ENCODE data around the gene SYT14. TPM values are rescaled to one million over a fixed set of nuclear protein-coding genes. Genes with fewer than 3 reads are reported as not detected.

The SYT14 gene
- total and polyA plus RNA-seq, 2 experiments from 2014 or later = 0.55 to 1.7 TPM

GRCh38 chr1:210072896-210073504 lies 135.0 kb downstream of the SYT14 start:
- Histone ChIP-seq H4K20me1 (ENCODE audit: insufficient read depth) (no peaks in the 10 kb centered on the region), H3K36me3 (ENCODE audit: low read depth) (no peaks in the 10 kb centered on the region), H3F3A (ENCODE audit: insufficient read depth) (no peaks in the 10 kb centered on the region), H3K27ac (no peak overlapping the region), H3K27me3 (replicated peaks; ENCODE audit: insufficient read depth) (no peaks in the 10 kb centered on the region), H3K4me2 (ENCODE audit: unreplicated experiment) (no peak overlapping the region), H3K4me3 (no peak overlapping the region), H3K79me2 (ENCODE audit: insufficient read depth) (no peaks in the 10 kb centered on the region), H3K4me1 (ENCODE audit: insufficient read depth) (peaks cover 5% of the 10 kb centered on the region), H2AFZ (no peak overlapping the region), H3K9me3 (ENCODE audit: low read depth) (peaks cover 4% of the 10 kb centered on the region), H3K9me2 (ENCODE audit: insufficient read depth) (no peaks in the 10 kb centered on the region), H3K9ac (no peak overlapping the region)
- DNase-seq = no peak
- in situ Hi-C loops (cut with MboI) = no loop called here
- TF ChIP-seq EZH2 (IDR thresholded peaks at IDR 0.05; ENCODE audit: insufficient read depth, poor library complexity, severe bottlenecking) = no peak

- H3K9me2 ChIP-seq (ENCODE audit: insufficient read depth) = no peaks in the 10 kb centered on the region
- H3K4me3 ChIP-seq = no peak overlapping the region
- H3K4me2 ChIP-seq (ENCODE audit: unreplicated experiment) = no peak overlapping the region
- H3K79me2 ChIP-seq (ENCODE audit: insufficient read depth) = no peaks in the 10 kb centered on the region
- no peaks in the 10 kb centered on the region for H4K20me1 ChIP-seq (ENCODE audit: insufficient read depth)
- H3K4me1 ChIP-seq (ENCODE audit: insufficient read depth) = peaks cover 5% of the 10 kb centered on the region
- TF ChIP-seq EZH2phosphoT487 (IDR thresholded peaks at IDR 0.05; ENCODE audit: insufficient read depth, low read depth) (no peak), EZH2 (IDR thresholded peaks at IDR 0.05; ENCODE audit: insufficient read depth, poor library complexity, severe bottlenecking) (no peak)
- no peaks in the 10 kb centered on the region for H3K36me3 ChIP-seq (ENCODE audit: low read depth)
- H3K9me3 ChIP-seq (ENCODE audit: low read depth) = no peaks in the 10 kb centered on the region
- WGBS, 2 experiments (ENCODE audit: low coverage in 1 of 2, low lambda C conversion rate in 2 of 2, missing lambda C conversion rate in 2 of 2) = 60 to 69% methylated on average over 16 of the region's 16 CpGs
- in situ Hi-C loops (cut with MboI) = no loop called here
- no peaks in the 10 kb centered on the region for H3K27me3 ChIP-seq (replicated peaks; ENCODE audit: insufficient read depth)
- no peak for DNase-seq
- no peaks in the 10 kb centered on the region for H3F3A ChIP-seq (ENCODE audit: insufficient read depth)
- no peak overlapping the region for H2AFZ ChIP-seq
- no peak overlapping the region for H3K27ac ChIP-seq
- H3K9ac ChIP-seq = no peak overlapping the region
Observed at GRCh38 chr1:210074904-210075303, 136.9 kb downstream of the SYT14 start.

- H3F3A ChIP-seq (ENCODE audit: insufficient read depth) = no peaks in the 10 kb centered on the region
- H3K27me3 ChIP-seq (replicated peaks; ENCODE audit: insufficient read depth) = no peaks in the 10 kb centered on the region
- no peaks in the 10 kb centered on the region for H4K20me1 ChIP-seq (ENCODE audit: insufficient read depth)
- no peak overlapping the region for H3K4me3 ChIP-seq
- DNase-seq = no peak
- H3K27ac ChIP-seq = no peak overlapping the region
- peaks cover 5% of the 10 kb centered on the region for H3K4me1 ChIP-seq (ENCODE audit: insufficient read depth)
- no peaks in the 10 kb centered on the region for H3K79me2 ChIP-seq (ENCODE audit: insufficient read depth)
- 38 to 51% methylated on average over 3 of the region's 3 CpGs for WGBS, 2 experiments (ENCODE audit: low coverage in 1 of 2, low lambda C conversion rate in 2 of 2, missing lambda C conversion rate in 2 of 2)
- H3K9ac ChIP-seq = no peak overlapping the region
- no peaks in the 10 kb centered on the region for H3K9me3 ChIP-seq (ENCODE audit: low read depth)
- no peaks in the 10 kb centered on the region for H3K36me3 ChIP-seq (ENCODE audit: low read depth)
- in situ Hi-C loops (cut with MboI) = no loop called here
- TF ChIP-seq EZH2 (IDR thresholded peaks at IDR 0.05; ENCODE audit: insufficient read depth, poor library complexity, severe bottlenecking) (no peak), EZH2phosphoT487 (IDR thresholded peaks at IDR 0.05; ENCODE audit: insufficient read depth, low read depth) (no peak)
- H3K9me2 ChIP-seq (ENCODE audit: insufficient read depth) = no peaks in the 10 kb centered on the region
- no peak overlapping the region for H3K4me2 ChIP-seq (ENCODE audit: unreplicated experiment)
- H2AFZ ChIP-seq = no peak overlapping the region
Observed at GRCh38 chr1:210076620-210077019, 138.6 kb downstream of the SYT14 start.

GRCh38 chr1:210081494-210081893 lies 143.5 kb downstream of the SYT14 start:
- Histone ChIP-seq H3K4me3 (no peak overlapping the region), H2AFZ (no peak overlapping the region), H3K4me1 (ENCODE audit: insufficient read depth) (no peaks in the 10 kb centered on the region), H3K4me2 (ENCODE audit: unreplicated experiment) (no peak overlapping the region), H3F3A (ENCODE audit: insufficient read depth) (no peaks in the 10 kb centered on the region), H3K27ac (no peak overlapping the region), H3K9me3 (ENCODE audit: low read depth) (no peaks in the 10 kb centered on the region), H3K27me3 (replicated peaks; ENCODE audit: insufficient read depth) (no peaks in the 10 kb centered on the region), H3K9ac (no peak overlapping the region), H4K20me1 (ENCODE audit: insufficient read depth) (no peaks in the 10 kb centered on the region), H3K36me3 (ENCODE audit: low read depth) (no peaks in the 10 kb centered on the region), H3K9me2 (ENCODE audit: insufficient read depth) (no peaks in the 10 kb centered on the region), H3K79me2 (ENCODE audit: insufficient read depth) (no peaks in the 10 kb centered on the region)
- in situ Hi-C loops (cut with MboI) = no loop called here
- no peak for TF ChIP-seq EZH2 (IDR thresholded peaks at IDR 0.05; ENCODE audit: insufficient read depth, poor library complexity, severe bottlenecking)
- DNase-seq = no peak

- H4K20me1 ChIP-seq (ENCODE audit: insufficient read depth) = no peaks in the 10 kb centered on the region
- H3K36me3 ChIP-seq (ENCODE audit: low read depth) = no peaks in the 10 kb centered on the region
Observed at GRCh38 chr1:210085359-210085758, 147.3 kb downstream of the SYT14 start.

More at GRCh38 chr1:210085359-210085758, 147.3 kb downstream of the SYT14 start:
- Histone ChIP-seq H3K4me1 (ENCODE audit: insufficient read depth) (no peaks in the 10 kb centered on the region), H3K4me2 (ENCODE audit: unreplicated experiment) (no peak overlapping the region), H3K9me2 (ENCODE audit: insufficient read depth) (no peaks in the 10 kb centered on the region), H3K79me2 (ENCODE audit: insufficient read depth) (no peaks in the 10 kb centered on the region), H3K4me3 (no peak overlapping the region), H3K9me3 (ENCODE audit: low read depth) (no peaks in the 10 kb centered on the region), H3K27ac (no peak overlapping the region), H3K27me3 (replicated peaks; ENCODE audit: insufficient read depth) (no peaks in the 10 kb centered on the region), H2AFZ (no peak overlapping the region), H3F3A (ENCODE audit: insufficient read depth) (no peaks in the 10 kb centered on the region), H3K9ac (no peak overlapping the region)
- TF ChIP-seq EZH2 (IDR thresholded peaks at IDR 0.05; ENCODE audit: insufficient read depth, poor library complexity, severe bottlenecking) (no peak), EZH2phosphoT487 (IDR thresholded peaks at IDR 0.05; ENCODE audit: insufficient read depth, low read depth) (no peak)
- DNase-seq = no peak
- 24 to 27% methylated on average over 1 of the region's 1 CpG for WGBS, 2 experiments (ENCODE audit: low coverage in 1 of 2, low lambda C conversion rate in 2 of 2, missing lambda C conversion rate in 2 of 2)
- in situ Hi-C loops (cut with MboI) = no loop called here

Data from GM23248 (cell line).